ENCODE results near the gene RTP2.
A peak's percentile ranks its signal among the peaks of the same experiment; 100 is the strongest.
"Not testable (repeated sequence)": the region's sequence is repeated elsewhere in the genome, so short reads cannot be mapped to it uniquely, and the experiment has no call there.

RTP2 gene

DNA sequence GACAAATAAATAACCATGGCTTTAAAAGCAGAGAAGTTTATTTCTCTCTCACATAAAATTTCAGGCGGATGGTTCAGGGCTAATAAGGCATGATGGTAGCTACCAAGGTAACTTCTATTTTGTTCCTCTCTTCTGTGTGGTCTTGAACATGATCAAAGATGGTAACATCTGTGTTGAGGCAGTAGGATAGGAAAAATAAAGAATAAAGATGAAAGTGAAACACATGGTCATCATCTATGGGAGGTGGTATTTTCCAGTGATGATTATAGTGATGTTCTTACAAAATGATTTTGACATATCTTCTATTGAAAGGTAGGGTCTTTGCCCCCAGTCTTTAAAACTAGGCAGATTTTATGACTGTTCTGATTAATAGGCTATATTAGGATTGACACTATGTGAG is 17.9 kb downstream of the RTP2 start:
- no peak overlapping the region for H3K4me3 ChIP-seq (ENCODE audit: low read depth, low read length)
- TF ChIP-seq, protein P1, sequence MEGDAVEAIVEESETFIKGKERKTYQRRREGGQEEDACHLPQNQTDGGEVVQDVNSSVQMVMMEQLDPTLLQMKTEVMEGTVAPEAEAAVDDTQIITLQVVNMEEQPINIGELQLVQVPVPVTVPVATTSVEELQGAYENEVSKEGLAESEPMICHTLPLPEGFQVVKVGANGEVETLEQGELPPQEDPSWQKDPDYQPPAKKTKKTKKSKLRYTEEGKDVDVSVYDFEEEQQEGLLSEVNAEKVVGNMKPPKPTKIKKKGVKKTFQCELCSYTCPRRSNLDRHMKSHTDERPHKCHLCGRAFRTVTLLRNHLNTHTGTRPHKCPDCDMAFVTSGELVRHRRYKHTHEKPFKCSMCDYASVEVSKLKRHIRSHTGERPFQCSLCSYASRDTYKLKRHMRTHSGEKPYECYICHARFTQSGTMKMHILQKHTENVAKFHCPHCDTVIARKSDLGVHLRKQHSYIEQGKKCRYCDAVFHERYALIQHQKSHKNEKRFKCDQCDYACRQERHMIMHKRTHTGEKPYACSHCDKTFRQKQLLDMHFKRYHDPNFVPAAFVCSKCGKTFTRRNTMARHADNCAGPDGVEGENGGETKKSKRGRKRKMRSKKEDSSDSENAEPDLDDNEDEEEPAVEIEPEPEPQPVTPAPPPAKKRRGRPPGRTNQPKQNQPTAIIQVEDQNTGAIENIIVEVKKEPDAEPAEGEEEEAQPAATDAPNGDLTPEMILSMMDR (IDR thresholded peaks at IDR 0.05; ENCODE audit: low read depth, low read length, missing control alignments), result no peak
- DNase-seq (ENCODE audit: low read depth), result no peak

- not testable (repeated sequence) for H3K4me3 ChIP-seq (ENCODE audit: low read depth, low read length); DNase-seq (ENCODE audit: low read depth)
Observed at GRCh38 chr3:187681756-187682155, 20.6 kb downstream of the RTP2 start.

- TF ChIP-seq, protein P1 (IDR thresholded peaks at IDR 0.05; ENCODE audit: low read depth, low read length, missing control alignments), result peak; percentile 92
- H3K4me3 ChIP-seq (ENCODE audit: low read depth, low read length), result no peak overlapping the region
- peak; percentile 10 for DNase-seq (ENCODE audit: low read depth)
Observed at GRCh38 chr3:187679638-187680396, 22.5 kb downstream of the RTP2 start.

- no peak overlapping the region for H3K4me3 ChIP-seq (ENCODE audit: low read depth, low read length)
- TF ChIP-seq, protein P1 (IDR thresholded peaks at IDR 0.05; ENCODE audit: low read depth, low read length, missing control alignments), result peak; percentile 55
- DNase-seq (ENCODE audit: low read depth), result no peak
Observed at GRCh38 chr3:187678726-187679268, 23.6 kb downstream of the RTP2 start.

DNA sequence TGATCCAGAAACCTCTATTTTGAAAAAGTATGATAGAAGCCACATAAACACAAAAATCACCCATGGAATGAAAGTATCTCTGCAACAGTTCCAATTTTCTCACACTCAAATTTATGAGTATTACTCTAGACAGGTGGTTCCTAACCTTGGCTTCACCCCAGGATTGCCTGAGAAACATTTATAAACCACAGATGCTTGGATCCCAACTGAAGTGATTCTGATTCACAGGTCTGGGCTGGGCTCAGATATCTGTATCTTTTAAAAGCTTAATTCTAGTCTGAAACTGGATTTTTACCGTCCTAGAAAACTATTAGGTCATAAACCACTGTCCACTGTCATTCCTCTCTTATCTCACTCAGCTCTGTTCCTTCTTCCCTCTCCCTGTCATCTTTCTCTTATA is 24.8 kb downstream of the RTP2 start:
- TF ChIP-seq, protein P1 (IDR thresholded peaks at IDR 0.05; ENCODE audit: low read depth, low read length, missing control alignments), result no peak
- no peak for DNase-seq (ENCODE audit: low read depth)
- no peak overlapping the region for H3K4me3 ChIP-seq (ENCODE audit: low read depth, low read length)

DNA sequence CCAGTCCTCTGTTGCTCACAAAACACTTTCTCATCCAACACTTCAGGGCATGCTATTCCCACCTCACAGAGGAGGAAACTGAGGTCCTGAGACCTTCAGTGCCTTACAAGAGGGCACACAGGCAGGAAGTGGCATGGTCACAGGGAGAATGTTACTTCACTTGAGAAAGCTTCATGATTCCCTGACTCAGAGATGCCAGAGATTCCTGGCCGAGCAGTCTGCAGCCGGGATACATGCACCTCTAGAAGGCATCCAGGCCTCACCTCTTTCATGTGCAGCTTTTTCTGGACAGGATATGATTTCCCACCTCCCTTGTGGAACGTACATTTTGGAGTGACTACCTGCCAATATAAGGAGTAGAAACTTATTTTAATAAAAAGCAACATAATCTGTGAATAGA is 29.3 kb downstream of the RTP2 start:
- TF ChIP-seq, protein P1 (IDR thresholded peaks at IDR 0.05; ENCODE audit: low read depth, low read length, missing control alignments), result no peak
- DNase-seq (ENCODE audit: low read depth), result no peak
- no peak overlapping the region for H3K4me3 ChIP-seq (ENCODE audit: low read depth, low read length)

GRCh38 chr3:187669675-187670504 is 32.5 kb downstream of the RTP2 start, which contains the start of gene SST:
TSS of gene SST (minus strand) at chr3:187670394. CDS start at chr3:187670291, 103 bp downstream.
- TF ChIP-seq, protein P1 (IDR thresholded peaks at IDR 0.05; ENCODE audit: low read depth, low read length, missing control alignments), result no peak
- no peak for DNase-seq (ENCODE audit: low read depth)
- no peak within 1 kb of the TSS for H3K4me3 ChIP-seq (ENCODE audit: low read depth, low read length)

Data from GM12864 (cell line).